CD14-positive monocyte (primary cell): ENCODE data around the gene TMEM187. TPM values are rescaled to one million over a fixed set of nuclear protein-coding genes. Genes with fewer than 3 reads are reported as not detected.

ENCODE experiments used
- DNase-seq, 3 donors: peaks; one replicate each; pipeline ENCODE4 v3.0.0-alpha.2; 2011 to 2022
- H2AFZ ChIP-seq: 2 replicates; pipeline ENCODE4 v1.6.0; 2012; ENCODE audit warnings: mild to moderate bottlenecking, low read depth, low read length, inconsistent platforms; ENCODE audit not compliant: insufficient read depth, poor library complexity, severe bottlenecking
- H3K27ac ChIP-seq, 2 donors: 1 replicate in 1 of 2; 2 replicates in 1 of 2; pipeline ENCODE4 v1.5.1; 2012 to 2013; ENCODE audit warnings: low read length in 2 of 2, control low read depth in 1 of 2, inconsistent platforms in 1 of 2, low read depth in 1 of 2, mild to moderate bottlenecking in 1 of 2
- H3K27me3 ChIP-seq, 2 donors: one replicate each; pipeline versions ENCODE4 v1.6.0 to v1.6.1; 2011 to 2013; ENCODE audit warnings: low read length in 2 of 2; ENCODE audit not compliant: control insufficient read depth in 2 of 2, insufficient read depth in 2 of 2
- H3K36me3 ChIP-seq, 2 donors: replicated peaks in 1 of 2; 1 replicate in 1 of 2; 2 replicates in 1 of 2; pipeline versions ENCODE4 v1.5.1 to v1.6.1; 2012 to 2013; ENCODE audit warnings: low read length in 2 of 2, control low read depth in 1 of 2, inconsistent platforms in 1 of 2, mild to moderate bottlenecking in 1 of 2; ENCODE audit not compliant: insufficient read depth in 2 of 2, control insufficient read depth in 1 of 2
- H3K4me1 ChIP-seq, 2 donors: 1 replicate in 1 of 2; 2 replicates in 1 of 2; pipeline versions ENCODE4 v1.5.1 to v1.6.1; 2012 to 2013; ENCODE audit warnings: low read length in 2 of 2, control low read depth in 1 of 2, inconsistent platforms in 1 of 2, mild to moderate bottlenecking in 1 of 2, moderate library complexity in 1 of 2; ENCODE audit not compliant: insufficient read depth in 2 of 2, control insufficient read depth in 1 of 2
- H3K4me2 ChIP-seq: replicated peaks from 2 replicates; pipeline ENCODE3; 2012; ENCODE audit warnings: low read length, moderate library complexity, mild to moderate bottlenecking; ENCODE audit not compliant: poor library complexity, severe bottlenecking; ENCODE audit errors: extremely low read depth
- H3K4me3 ChIP-seq, 3 experiments: fragments of 200-600 bp in 1 of 3; sonication (generic) in 1 of 3; replicated peaks in 1 of 3; 1 replicate in 2 of 3; 2 replicates in 1 of 3; pipeline ENCODE4 v1.5.1; 2011 to 2013; ENCODE audit warnings: low read length in 3 of 3, mild to moderate bottlenecking in 3 of 3, control low read depth in 2 of 3, low read depth in 2 of 3, inconsistent platforms in 1 of 3, moderate library complexity in 1 of 3
- H3K79me2 ChIP-seq: 2 replicates; pipeline ENCODE4 v1.6.0; 2012; ENCODE audit warnings: mild to moderate bottlenecking, control low read depth, inconsistent platforms, low read length, moderate library complexity; ENCODE audit not compliant: insufficient read depth
- H3K9ac ChIP-seq: 2 replicates; pipeline ENCODE4 v1.6.0; 2017; ENCODE audit warnings: low read length, mild to moderate bottlenecking; ENCODE audit not compliant: insufficient read depth, poor library complexity, severe bottlenecking
- H3K9me3 ChIP-seq, 2 donors: replicated peaks in 1 of 2; 1 replicate in 1 of 2; 2 replicates in 1 of 2; pipeline versions ENCODE4 v1.5.1 to v1.6.1; 2012 to 2013; ENCODE audit warnings: low read length in 2 of 2, control low read depth in 1 of 2; ENCODE audit not compliant: control insufficient read depth in 1 of 2, insufficient read depth in 1 of 2
- H4K20me1 ChIP-seq: 2 replicates; pipeline ENCODE4 v1.6.0; 2012; ENCODE audit warnings: mild to moderate bottlenecking, low read length, control low read depth, moderate library complexity; ENCODE audit not compliant: insufficient read depth
- H3K27ac Mint-ChIP-seq, 7 donors: one replicate each; pipeline ENCODE4 v1.8.0; 2020; ENCODE audit warnings: mild to moderate bottlenecking in 7 of 7, mixed read lengths in 7 of 7, moderate library complexity in 6 of 7, inconsistent platforms in 2 of 7
- H3K27me3 Mint-ChIP-seq, 3 donors: one replicate each; pipeline ENCODE4 v1.8.0; 2021 to 2022; ENCODE audit warnings: low read depth in 3 of 3, mild to moderate bottlenecking in 3 of 3, mixed read lengths in 3 of 3, moderate library complexity in 3 of 3, inconsistent platforms in 1 of 3
- H3K36me3 Mint-ChIP-seq, 2 donors: one replicate each; pipeline ENCODE4 v1.8.0; 2020; ENCODE audit warnings: mixed read lengths in 2 of 2, inconsistent platforms in 1 of 2, mild to moderate bottlenecking in 1 of 2
- H3K4me1 Mint-ChIP-seq: one replicate; pipeline ENCODE4 v1.8.0; 2020; ENCODE audit warnings: mild to moderate bottlenecking, mixed read lengths
- H3K4me3 Mint-ChIP-seq, 2 donors: one replicate each; pipeline ENCODE4 v1.8.0; 2020; ENCODE audit warnings: mild to moderate bottlenecking in 2 of 2, mixed read lengths in 2 of 2, moderate library complexity in 1 of 2
- H3K9me3 Mint-ChIP-seq, 7 donors: one replicate each; pipeline ENCODE4 v1.8.0; 2020 to 2022; ENCODE audit warnings: mixed read lengths in 7 of 7, mild to moderate bottlenecking in 6 of 7, moderate library complexity in 6 of 7, inconsistent platforms in 2 of 7
- CTCF ChIP-seq: fragments of 200-600 bp; IDR thresholded peaks from one replicate; pipeline ENCODE4 v1.8.0; 2022; ENCODE audit warnings: antibody characterized with exemption, mild to moderate bottlenecking
- WGBS: methylation state at CpG from one replicate; pipeline ENCODE4 v1.1.5; 2013; ENCODE audit warnings: missing lambda C conversion rate; ENCODE audit not compliant: insufficient coverage; 5-methylcytosine and 5-hydroxymethylcytosine counted together
- intact Hi-C, 2 donors: fragments of 100-400 bp; cut with micrococcal nuclease; formaldehyde crosslinking; loops; one replicate each; pipeline versions ENCODE4 v1.15.0 to v1.15.1; 2023
- polyA plus RNA-seq, 3 donors: library from polyadenylated mRNA; depleted of rRNA in 1 of 3; unstranded in 2 of 3; stranded (reverse) in 1 of 3; fragments of 300-500 nt in 2 of 3; fragments of >200 nt in 1 of 3; fragmentation: Illumina TruSeq in 2 of 3; gene quantifications; 1 replicate in 2 of 3; 2 replicates in 1 of 3; pipeline ENCODE4 v1.2.3, GENCODE V29; 2012 to 2021

TMEM187 gene
- polyA plus RNA-seq, 3 donors: 2.8 to 10.3 (median 4.9) TPM

GRCh38 chrX:154024271-154024670 lies 51.7 kb downstream of the TMEM187 start:
- H3K27me3 ChIP-seq: peaks cover 0 to 2% of the 10 kb centered on the region in 2 donors
- no peak overlapping the region for H3K4me2 ChIP-seq
- H3K36me3 Mint-ChIP-seq: peaks cover 17 to 23% of the 10 kb centered on the region in 2 donors
- 98% methylated on average over 9 of the region's 15 CpGs for WGBS
- DNase-seq: no peak
- H3K9me3 ChIP-seq: peaks cover 0 to 11% of the 10 kb centered on the region in 2 donors
- peaks cover 15 to 21% of the 10 kb centered on the region in 2 donors for H3K4me1 ChIP-seq
- no peak overlapping the region for H2AFZ ChIP-seq
- H3K9me3 Mint-ChIP-seq: peaks cover 0 to 7% (median 0%) of the 10 kb centered on the region in 7 donors
- peaks cover 13 to 30% of the 10 kb centered on the region in 2 donors for H3K36me3 ChIP-seq
- no peak overlapping the region for H3K27ac Mint-ChIP-seq
- H3K4me3 ChIP-seq: no peak overlapping the region
- peaks cover 0 to 59% (median 0%) of the 10 kb centered on the region in 3 donors for H3K27me3 Mint-ChIP-seq
- no peak overlapping the region for H3K27ac ChIP-seq
- H4K20me1 ChIP-seq: peaks cover 27% of the 10 kb centered on the region
- no peak for TF ChIP-seq CTCF
- H3K9ac ChIP-seq: no peak overlapping the region
- intact Hi-C loops: no loop called here
- H3K4me1 Mint-ChIP-seq: peaks cover 26% of the 10 kb centered on the region
- H3K4me3 Mint-ChIP-seq: no peak overlapping the region
- H3K79me2 ChIP-seq: peaks cover 9% of the 10 kb centered on the region

- no CpG with 5 or more reads among the region's 8 CpGs for WGBS
- peaks cover 25 to 32% of the 10 kb centered on the region in 2 donors for H3K36me3 Mint-ChIP-seq
- H3K4me2 ChIP-seq: no peak overlapping the region
- peaks cover 0 to 62% (median 0%) of the 10 kb centered on the region in 3 donors for H3K27me3 Mint-ChIP-seq
- H3K9me3 ChIP-seq: peaks cover 0 to 11% of the 10 kb centered on the region in 2 donors
- peaks cover 0 to 6% (median 0%) of the 10 kb centered on the region in 7 donors for H3K9me3 Mint-ChIP-seq
- H3K4me3 ChIP-seq: no peak overlapping the region
- no peak overlapping the region for H3K27ac ChIP-seq
- H3K4me3 Mint-ChIP-seq: no peak overlapping the region
- no peak overlapping the region for H3K9ac ChIP-seq
- peaks cover 26% of the 10 kb centered on the region for H3K4me1 Mint-ChIP-seq
- peaks cover 34% of the 10 kb centered on the region for H4K20me1 ChIP-seq
- intact Hi-C loops: no loop called here
- peak overlapping the region in 1 of 7 donors; percentile 37 for H3K27ac Mint-ChIP-seq
- no peak for TF ChIP-seq CTCF
- H3K36me3 ChIP-seq: peaks cover 17 to 39% of the 10 kb centered on the region in 2 donors
- no peak for DNase-seq
- H3K4me1 ChIP-seq: peaks cover 13 to 19% of the 10 kb centered on the region in 2 donors
- peaks cover 0 to 2% of the 10 kb centered on the region in 2 donors for H3K27me3 ChIP-seq
- no peak overlapping the region for H2AFZ ChIP-seq
- H3K79me2 ChIP-seq: peaks cover 6% of the 10 kb centered on the region
These were observed 52.7 kb downstream of the TMEM187 start for GRCh38 chrX:154025230-154025629.
